Mucosa of gallbladder (tissue), 1 donor: ENCODE data around the gene GPR180. TPM values are rescaled to one million over a fixed set of nuclear protein-coding genes. Genes with fewer than 3 reads are reported as not detected.
"Not testable (repeated sequence)": the region's sequence is repeated elsewhere in the genome, so short reads cannot be mapped to it uniquely, and the experiment has no call there.

ENCODE experiments used
- DNase-seq: peaks from one replicate; pipeline ENCODE4 v3.0.0-alpha.2; 2020; ENCODE audit warnings: low spot score
- total RNA-seq: library from RNA; stranded (reverse); gene quantifications from one replicate; pipeline ENCODE4 v1.2.1, GENCODE V29; 2021
- donor health status: DM: no; HTN: no; CAD: no.

GPR180 gene
- total RNA-seq, 1 donor from 2014 or later: 4.9 TPM

DNA sequence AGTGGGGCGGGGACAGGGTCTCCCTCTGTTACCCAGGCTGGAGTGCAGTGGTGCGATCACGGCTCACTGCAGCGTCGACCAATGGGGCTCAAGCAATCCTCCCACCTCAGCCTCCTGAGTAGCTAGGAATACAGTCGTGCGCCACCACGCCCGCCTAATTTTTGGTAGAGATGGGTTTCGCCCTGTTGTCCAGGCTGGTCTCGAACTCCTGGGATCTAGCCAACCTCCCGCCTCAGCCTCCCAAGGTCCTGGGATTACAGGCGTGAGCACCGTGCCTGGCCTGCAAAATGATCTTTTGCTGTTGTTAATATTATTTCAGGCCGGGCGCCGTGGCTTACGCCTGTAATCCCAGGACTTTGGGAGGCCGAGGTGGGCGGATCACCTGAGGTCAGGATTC is 5.1 kb upstream of the GPR180 start:
- DNase-seq: no peak

DNA sequence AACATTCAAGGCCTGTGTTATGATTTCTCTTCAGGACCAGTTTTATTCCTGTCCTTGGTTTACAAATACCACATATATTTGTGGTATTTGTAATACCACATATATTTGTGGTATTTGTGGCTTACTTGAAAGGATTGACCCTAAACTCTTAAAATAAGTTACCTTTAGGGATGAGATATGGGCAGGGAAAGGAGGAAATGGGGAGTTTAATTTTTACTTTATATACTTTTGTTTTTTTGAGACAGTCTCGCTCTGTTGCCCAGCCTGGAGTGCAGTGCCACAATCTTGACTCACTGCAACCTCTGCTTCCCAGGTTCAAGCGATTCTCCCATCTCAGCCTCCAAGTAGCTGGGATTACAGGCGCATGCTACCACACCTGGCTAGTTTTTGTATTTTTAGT is 3.4 kb upstream of the GPR180 start:
- DNase-seq: no peak

DNA sequence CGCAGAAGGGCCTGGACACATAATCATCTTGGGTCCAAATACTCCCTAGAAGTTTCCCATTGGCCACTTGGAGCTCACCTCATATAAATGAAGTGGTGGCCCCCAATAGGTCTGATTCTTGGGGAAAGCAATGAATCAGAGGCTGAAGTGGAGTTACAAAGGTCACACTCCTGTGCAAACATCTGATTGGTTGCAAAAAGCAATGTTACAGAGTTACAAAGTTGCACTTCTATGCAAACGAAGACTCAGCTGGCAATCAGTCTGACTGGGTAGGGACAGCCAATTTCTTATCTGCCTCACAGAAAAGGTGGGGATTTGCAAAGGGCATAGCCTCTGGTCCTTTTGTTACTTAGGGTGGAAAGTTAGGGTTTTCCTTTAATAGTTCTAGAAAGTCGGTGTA is 1.8 kb upstream of the GPR180 start:
- no peak for DNase-seq

DNA sequence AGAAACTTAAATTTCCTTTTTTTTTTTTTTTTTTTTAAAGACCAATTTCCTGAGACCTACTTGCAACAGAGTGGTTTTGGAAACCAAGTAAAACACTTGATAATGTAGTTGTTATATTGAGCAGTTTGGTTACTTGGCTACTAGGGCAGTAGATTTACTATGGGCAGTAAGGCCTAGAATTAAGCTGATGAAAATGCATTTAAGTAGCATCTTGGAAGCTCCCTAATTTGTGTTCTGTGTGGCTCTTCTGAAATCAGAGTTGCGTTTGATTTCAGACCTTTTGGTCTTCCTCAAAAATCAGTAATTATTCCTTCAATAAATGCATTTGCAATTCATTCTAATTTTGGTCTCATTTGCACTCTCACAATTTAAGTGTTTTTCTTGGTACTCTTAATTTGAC is 810 bp downstream of the GPR180 start:
- DNase-seq: no peak

DNA sequence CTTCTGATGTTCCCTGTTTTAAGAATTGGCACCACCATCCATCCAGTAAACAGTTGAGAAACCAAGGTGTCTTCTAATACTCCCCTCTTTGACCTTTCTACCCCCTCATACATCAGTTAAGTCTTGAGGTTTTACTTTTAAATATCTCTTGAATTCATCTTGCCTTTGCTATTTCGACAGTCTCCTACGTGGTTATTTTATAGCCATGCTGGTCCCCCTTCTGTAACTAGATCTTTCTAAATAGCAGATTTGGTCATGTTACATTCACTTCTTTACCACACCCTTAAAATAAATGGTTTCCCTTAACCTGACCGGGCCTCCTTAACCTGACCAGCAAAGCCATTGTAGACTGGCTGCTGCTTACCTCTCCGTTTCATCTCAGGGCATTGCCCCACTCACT is 5.4 kb downstream of the GPR180 start:
- DNase-seq: no peak

DNA sequence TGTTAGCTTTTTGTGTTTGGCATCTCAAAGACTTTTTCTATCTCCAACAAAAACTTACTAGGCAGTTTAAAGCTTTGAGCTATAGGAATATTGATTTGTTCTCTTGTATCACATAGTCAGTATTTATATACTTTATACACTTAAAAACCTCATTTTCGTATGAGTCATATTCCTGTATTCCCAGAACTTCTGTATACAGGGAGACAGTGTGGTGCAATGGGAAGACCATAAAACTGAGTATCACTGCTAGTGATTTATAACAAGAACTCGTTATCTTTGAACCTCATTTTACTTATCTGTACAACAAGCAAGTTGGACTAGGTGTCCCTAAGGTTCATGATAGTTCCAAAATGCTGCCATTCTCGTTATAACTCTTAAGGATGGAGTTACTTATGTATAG is 6.3 kb downstream of the GPR180 start:
- DNase-seq: no peak

DNA sequence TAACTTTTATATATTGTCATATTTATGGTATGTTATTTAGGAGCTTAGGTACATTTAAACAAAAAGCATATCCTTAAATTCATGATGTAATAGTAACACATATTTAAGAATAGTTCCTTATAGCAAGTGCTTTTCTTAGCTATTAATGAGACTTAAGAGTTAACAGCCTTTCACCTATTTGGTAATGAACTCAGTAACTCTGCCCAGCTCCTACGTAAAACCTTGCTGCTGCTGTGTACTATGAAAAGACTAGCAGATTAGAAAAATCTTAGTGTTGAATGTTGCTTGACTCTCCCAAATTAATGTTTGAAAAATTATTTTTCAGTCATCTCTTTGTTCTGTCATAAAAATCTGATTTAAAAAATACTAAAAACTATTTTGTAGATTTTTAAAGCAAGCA is 6.9 kb downstream of the GPR180 start:
- no peak for DNase-seq

DNA sequence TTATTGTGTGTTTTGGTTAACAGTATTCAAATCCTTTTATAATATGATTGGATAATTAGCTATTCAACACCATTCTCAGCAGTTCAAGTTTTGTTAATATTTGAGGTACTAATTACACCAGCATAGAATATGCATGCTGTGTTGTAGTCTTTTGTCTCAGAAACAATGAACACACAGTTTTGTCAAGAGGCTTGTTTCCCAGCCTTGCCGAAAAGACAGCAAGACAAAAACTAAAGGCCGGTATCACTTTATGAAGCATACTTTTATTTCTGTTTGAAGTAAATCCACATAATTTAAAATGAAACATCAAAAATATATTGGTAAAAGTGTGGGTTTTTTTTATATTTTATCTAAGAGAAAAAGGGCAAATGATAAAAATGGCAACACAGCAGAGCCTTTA is 7.5 kb downstream of the GPR180 start:
- no peak for DNase-seq

DNA sequence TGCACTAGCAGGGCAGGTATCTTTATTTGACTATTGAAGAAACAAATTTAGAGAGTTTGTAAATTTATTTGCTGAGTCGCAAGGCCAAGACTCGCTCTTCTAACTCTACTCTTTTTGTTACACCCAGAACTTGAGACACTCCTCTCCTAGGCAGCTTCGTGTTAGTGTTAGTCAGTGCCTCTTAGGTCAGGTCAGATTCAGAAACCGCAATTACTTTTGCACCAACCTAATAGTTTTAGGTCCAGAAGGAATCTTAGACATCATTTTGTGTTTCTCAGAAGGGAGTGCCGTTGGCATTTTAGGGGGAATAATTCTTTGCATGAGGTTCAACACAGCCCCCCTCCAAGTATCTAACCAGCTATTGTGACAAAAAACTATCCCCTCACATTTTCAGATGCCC is 8.8 kb downstream of the GPR180 start:
- DNase-seq: no peak

DNA sequence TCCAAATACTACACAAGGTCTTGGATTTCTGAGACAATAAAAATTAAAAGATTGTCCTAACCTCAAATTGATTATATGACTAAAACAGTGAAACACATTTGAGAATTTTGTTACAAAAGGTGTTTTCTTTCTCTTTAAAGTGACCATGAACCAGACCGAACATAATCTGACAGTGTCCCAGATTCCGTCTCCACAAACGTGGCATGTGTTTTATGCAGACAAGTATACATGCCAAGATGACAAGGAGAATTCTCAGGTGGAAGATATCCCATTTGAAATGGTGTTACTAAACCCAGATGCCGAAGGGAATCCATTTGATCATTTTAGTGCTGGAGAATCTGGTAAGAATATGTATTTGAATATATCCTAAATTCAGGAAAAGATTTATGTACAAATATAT is 10.4 kb downstream of the GPR180 start:
- DNase-seq: no peak

DNA sequence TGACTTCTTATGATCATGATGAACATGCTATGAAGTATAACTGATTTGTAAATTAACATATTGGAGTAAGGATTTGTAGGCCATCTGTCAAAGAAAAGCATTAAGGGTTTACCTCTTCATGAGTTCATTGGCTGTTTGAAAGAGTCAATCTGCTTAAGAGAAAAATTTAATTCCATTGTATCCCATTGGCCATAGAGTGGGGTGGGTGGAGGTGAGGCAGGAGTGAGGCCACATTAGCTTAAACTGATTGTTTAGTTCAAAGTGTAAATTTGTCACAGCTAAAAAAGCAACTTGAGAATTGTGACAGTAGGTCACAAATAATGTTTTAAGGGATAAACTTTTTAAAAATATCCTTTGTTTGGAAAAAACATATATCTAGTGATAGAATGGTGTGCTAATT is 11.4 kb downstream of the GPR180 start:
- DNase-seq: no peak

DNA sequence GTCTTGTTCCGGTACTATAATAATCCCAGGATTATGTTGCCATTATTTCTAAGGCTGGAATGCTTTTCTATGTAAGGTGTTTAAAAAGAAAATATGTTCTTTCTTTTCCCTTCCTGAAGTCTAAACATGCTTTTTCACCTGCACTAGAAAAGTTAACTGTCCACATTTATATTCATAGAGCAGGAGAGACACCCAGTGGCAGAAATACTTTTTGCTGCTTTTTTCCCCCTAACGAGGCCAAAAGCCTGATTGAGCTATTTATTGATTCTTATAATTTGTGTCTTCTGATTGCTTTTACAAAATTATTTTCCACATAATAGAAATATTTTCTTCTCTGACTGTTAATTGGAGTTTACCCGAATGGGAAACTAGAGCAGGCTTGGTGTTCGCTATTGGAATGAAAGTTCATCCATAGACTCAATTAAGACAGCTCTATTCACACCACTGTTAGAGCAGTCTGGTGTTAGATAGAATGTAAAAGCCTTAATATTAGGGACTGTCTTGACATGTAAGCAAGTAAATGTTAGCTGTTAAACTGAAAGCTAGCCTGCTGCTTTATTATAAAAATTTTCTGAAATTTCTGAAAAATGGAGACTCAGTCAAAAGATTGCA is 15.8 kb downstream of the GPR180 start:
- peak; percentile 21 for DNase-seq

DNA sequence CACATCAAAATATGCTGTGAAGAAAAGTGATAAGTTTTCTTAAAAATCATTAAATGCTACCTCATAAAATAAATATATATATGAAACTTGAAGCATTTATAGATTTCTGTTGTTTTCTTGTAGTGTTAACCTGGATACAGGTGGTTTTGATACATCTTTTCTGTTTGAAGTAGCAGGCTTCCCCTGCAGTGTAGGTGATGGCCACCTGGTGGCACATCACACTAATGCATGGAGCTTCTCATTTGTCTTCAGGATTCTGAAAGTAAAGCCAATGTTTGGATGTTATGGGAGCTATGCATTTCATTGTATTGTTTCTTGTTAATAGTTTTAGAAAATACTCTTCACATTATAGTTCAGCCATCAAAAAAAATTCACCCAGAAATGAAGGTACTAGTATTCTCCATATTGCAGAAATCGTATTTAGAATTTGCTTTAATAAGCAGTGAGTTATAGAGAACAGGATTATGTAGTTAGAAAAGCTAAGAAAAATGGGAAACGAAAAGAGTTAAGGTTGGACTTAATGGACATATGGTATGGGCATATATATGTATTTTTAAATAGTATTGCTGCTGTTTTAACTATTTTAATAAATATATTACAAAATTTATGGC is 18.7 kb downstream of the GPR180 start:
- DNase-seq: no peak

DNA sequence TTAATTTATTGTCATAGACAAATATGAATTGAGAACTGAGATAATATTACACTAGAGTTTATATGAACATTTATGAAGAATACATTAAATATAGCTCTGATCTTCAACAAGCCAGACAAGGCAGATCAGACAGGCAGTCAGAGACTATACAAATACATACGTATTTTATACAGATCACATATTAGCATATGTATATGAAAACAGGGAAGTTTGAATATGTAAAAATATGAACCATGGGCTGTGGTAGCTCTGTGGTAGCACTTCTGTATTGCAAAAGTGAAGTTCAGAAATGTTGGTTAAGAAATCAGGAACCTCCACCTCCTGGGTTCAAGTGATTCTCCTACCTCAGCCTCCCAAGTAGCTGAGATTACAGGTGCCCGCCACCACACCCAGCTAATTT is 20.7 kb downstream of the GPR180 start:
- DNase-seq: no peak

DNA sequence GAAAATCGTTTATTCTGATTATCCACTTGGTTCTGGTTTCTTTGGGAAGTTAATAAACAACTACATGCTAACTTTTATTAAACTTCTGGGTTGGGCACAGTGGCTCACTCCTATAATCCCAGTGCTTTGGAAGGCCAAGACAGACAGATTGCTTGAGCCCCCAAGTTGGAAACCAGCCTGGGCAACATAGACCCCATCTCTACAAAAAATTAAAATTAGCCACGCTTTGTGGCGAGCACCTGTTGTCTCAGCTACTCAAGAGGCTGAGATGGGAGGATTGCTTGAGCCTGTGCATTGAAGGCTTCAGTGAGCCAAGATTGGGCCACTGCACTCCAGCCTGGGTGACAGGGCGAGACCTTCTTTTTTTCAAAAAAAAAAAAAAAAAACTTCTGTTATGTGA is 21.7 kb downstream of the GPR180 start:
- no peak for DNase-seq

DNA sequence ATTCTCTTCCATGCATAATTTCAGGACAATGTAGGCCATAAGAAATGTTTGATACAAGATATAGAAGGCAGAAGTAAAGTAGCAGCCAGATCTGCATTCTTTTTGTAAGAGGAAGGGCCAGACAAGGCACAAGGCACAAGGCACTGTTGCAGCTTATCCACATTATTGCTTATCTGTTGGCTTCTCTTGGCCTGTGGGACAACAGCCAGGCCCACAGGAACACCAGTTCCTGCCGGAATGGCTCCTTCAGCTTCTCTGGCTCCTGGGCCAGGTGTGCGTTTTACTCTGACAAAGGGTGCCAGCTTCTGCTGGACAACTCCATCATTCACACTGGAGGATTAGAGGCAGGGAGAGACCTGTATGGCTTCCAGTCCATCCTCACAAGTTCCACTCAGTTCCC is 29.2 kb downstream of the GPR180 start:
- DNase-seq: no peak

DNA sequence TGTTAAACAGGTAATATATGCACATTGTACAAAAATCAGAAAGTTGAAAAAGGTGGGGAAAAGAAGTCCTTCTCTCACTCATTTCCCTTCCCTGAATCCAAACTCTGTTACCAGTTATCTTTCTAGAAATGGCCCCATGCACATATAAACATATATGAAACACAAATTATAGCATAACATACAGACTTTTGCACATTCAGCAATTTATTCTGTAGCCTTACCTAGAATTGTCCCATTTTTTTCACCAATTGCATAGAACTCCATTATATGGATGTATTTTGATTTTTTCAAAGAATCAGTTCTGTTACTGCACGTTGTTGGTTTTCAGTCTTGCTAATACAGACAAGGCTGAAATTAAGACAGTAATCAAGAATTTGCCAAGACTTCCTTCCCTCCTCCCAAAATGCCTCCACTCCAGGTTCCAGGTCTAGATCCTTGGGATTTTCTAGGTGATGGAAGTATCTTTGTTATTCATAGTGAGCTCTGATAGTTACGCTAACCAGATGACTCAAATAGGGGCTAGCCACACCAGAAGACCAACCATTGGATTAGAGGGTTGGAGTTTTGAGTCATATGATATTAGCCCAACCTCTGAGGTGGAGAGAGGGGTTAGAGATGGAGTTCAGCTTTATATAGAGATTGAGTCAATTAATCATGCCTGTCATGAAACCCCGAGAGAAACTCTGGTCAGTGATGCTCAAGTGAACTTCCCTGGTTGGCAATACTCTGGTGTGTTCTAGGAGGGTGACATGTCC is 30.7 kb downstream of the GPR180 start:
- no peak for DNase-seq

DNA sequence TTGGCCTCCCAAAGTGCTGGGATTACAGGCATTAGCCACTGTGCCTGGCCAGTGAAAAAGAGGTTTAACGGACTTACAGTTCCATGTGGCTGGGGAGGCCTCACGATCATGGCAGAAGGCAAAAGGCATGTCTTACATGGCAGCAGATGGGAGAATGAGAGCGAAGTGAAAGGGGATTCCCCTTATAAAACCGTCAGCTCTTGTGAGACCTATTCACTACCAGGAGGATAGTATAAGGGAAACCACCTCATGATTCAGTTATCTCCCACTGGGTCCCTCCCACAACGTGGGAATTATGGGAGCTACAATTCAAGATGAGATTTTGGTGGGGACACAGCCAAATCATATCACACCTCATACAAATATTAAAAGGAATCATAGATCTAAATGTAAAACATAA is 34.4 kb downstream of the GPR180 start:
- DNase-seq: not testable (repeated sequence)

DNA sequence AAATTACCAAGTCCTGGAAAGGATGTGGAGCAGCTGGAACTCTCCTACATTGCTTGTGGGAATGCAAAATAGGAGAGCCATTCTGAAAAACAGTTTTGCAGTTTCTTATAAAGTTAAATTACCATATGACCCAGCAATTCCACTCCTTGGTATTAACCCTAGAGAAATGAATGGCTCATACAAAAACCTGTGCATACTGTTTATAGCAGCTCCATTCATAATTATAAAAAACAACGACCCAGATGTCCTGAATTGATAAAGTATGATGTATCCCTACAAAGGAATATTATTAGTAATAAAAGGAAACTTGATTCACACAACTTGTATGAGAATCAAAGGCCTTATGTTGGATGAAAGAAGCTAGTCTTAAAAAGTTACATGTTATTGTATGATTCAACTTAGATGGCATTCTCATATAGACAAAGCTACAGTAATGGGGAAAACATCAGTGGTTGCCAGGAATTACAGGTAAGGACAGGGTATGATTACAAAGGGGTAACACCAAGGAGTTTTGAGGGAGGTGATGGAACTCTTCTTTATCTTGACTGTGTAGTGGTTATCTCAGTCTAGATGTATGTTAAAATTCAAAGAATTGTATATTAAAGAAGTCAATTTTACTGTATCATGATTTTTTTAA is 35.4 kb downstream of the GPR180 start:
- no peak for DNase-seq

DNA sequence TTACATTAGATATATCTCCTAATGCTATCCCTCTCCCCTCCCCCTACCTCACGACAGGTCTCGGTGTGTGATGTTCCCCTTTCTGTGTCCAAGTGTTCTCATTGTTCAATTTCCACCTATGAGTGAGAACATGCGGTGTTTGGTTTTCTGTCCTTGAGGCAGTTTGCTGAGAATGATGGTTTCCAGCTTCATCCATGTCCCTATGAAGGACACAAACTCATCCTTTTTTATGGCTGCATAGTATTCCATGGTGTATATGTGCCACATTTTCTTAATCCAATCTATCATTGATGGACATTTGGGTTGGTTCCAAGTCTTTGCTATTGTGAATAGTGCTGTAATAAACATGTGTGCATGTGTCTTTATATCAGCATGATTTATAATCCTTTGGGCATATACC is 36.0 kb downstream of the GPR180 start:
- DNase-seq: not testable (repeated sequence)

DNA sequence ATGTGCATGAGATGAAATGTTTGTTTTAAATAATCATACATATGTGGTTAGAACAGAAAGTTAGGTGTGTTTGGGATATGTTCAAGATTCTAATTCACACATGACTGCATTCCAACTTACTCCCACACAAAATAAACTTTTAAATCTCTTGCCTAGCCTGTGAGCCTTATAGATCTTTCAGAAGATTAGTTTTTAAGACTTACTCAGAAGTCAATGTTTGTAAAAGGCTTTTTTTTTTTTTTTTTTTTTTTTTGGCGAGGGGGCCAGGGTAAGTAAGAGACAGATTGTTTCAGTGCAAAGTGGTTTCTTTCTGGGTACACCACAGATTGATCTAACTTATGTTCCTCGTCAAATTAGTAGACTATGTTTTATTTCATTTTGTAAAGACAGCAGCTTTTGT is 39.1 kb downstream of the GPR180 start:
- no peak for DNase-seq

DNA sequence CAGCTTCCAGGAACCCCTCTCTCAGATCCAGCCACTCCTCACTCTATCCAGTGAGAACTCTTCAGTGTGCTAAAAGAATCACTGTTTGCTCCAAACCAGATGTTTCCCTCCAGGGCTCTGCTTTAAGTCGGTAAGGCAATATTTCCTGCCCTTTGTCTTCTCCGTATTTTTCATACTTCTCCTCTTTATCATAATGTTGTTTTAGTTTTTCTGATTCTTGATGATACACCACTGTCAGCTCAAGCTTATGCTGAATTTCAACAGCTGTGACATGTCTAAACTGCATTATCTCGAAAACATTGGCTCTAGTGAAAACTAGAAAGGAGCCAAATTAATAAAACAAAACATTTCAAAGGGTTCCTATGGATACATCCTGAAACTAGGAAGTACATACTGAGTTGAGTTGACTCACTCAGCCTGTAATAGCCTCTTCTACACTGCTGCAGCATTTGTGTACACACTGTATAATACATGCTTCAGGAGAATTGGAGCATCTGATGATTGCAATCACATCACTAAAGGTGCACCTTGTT is 39.8 kb downstream of the GPR180 start:
- no peak for DNase-seq

DNA sequence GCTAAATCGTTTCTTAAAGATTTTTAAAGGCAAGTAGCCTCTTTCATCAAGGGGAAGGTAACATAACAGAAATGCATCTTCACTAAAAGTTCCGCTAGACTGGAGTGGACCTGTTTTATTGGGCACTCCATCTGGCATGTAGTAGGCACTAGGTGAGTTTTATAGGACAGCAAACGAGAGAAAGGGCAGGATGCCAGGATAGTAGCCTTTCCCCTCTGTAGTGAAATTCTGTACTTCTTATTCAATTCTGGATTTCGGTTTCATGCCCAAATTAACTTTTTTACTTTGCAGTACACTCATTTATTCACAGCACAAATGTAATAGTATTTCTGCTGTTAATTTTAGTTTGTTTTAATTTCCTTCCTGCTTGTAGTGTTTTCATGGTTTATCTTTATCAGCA is 45.2 kb downstream of the GPR180 start:
- DNase-seq: no peak
